ENCODE results near the gene ERC1.

GRCh38 chr12:1330477-1330827 lies 339.4 kb downstream of the ERC1 start:
- TF ChIP-seq CTCF (IDR thresholded peaks at IDR 0.05; ENCODE audit: poor library complexity, severe bottlenecking), result no peak
- no peak for TF ChIP-seq RAD21 (conservative IDR thresholded peaks at IDR 0.05)
- TF ChIP-seq TAF1 (IDR thresholded peaks at IDR 0.05; ENCODE audit: low read depth), result no peak
- TF ChIP-seq POLR2AphosphoS5 (IDR thresholded peaks at IDR 0.05), result no peak
- no peak for TF ChIP-seq EZH2 (IDR thresholded peaks at IDR 0.05; ENCODE audit: borderline replicate concordance, insufficient read depth, low read length, poor library complexity, severe bottlenecking)
- TF ChIP-seq, protein P1, sequence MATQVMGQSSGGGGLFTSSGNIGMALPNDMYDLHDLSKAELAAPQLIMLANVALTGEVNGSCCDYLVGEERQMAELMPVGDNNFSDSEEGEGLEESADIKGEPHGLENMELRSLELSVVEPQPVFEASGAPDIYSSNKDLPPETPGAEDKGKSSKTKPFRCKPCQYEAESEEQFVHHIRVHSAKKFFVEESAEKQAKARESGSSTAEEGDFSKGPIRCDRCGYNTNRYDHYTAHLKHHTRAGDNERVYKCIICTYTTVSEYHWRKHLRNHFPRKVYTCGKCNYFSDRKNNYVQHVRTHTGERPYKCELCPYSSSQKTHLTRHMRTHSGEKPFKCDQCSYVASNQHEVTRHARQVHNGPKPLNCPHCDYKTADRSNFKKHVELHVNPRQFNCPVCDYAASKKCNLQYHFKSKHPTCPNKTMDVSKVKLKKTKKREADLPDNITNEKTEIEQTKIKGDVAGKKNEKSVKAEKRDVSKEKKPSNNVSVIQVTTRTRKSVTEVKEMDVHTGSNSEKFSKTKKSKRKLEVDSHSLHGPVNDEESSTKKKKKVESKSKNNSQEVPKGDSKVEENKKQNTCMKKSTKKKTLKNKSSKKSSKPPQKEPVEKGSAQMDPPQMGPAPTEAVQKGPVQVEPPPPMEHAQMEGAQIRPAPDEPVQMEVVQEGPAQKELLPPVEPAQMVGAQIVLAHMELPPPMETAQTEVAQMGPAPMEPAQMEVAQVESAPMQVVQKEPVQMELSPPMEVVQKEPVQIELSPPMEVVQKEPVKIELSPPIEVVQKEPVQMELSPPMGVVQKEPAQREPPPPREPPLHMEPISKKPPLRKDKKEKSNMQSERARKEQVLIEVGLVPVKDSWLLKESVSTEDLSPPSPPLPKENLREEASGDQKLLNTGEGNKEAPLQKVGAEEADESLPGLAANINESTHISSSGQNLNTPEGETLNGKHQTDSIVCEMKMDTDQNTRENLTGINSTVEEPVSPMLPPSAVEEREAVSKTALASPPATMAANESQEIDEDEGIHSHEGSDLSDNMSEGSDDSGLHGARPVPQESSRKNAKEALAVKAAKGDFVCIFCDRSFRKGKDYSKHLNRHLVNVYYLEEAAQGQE (IDR thresholded peaks at IDR 0.05; ENCODE audit: borderline replicate concordance), result no peak

Measured in neural cell (in vitro differentiated cells).